ENCODE data around the gene TBRG4. TPM values are rescaled to one million over a fixed set of nuclear protein-coding genes. Genes with fewer than 3 reads are reported as not detected.

Gene TBRG4
- total and polyA plus RNA-seq, 3 donors from 2014 or later: 75.7 to 82.8 (median 82.7) TPM

GRCh38 chr7:45101748-45102147 is 9.7 kb downstream of the TBRG4 start:
- no peaks in the 10 kb centered on the region for H3K36me3 ChIP-seq (ENCODE audit: low read depth, missing control alignments)
- no peaks in the 10 kb centered on the region for H3K4me1 ChIP-seq
- no peaks in the 10 kb centered on the region for H3K27me3 ChIP-seq
- H3K27ac ChIP-seq: no peak overlapping the region
- no peaks in the 10 kb centered on the region for H3K9me3 ChIP-seq
- TF ChIP-seq POLR2A (IDR thresholded peaks at IDR 0.05): no peak
- TF ChIP-seq CTCF (IDR thresholded peaks at IDR 0.05): no peak
- 75 to 90% methylated on average over 1 to 12 of the region's 12 CpGs for WGBS, 2 donors
- H3K4me3 ChIP-seq: no peak overlapping the region
- intact Hi-C loops (cut with DNase I; ENCODE audit: low total_unique reads): loop anchor here (10.0 kb wide), 1 partner anchor 117 kb away; no protein-coding TSS in a partner anchor
- no peak for DNase-seq

DNA sequence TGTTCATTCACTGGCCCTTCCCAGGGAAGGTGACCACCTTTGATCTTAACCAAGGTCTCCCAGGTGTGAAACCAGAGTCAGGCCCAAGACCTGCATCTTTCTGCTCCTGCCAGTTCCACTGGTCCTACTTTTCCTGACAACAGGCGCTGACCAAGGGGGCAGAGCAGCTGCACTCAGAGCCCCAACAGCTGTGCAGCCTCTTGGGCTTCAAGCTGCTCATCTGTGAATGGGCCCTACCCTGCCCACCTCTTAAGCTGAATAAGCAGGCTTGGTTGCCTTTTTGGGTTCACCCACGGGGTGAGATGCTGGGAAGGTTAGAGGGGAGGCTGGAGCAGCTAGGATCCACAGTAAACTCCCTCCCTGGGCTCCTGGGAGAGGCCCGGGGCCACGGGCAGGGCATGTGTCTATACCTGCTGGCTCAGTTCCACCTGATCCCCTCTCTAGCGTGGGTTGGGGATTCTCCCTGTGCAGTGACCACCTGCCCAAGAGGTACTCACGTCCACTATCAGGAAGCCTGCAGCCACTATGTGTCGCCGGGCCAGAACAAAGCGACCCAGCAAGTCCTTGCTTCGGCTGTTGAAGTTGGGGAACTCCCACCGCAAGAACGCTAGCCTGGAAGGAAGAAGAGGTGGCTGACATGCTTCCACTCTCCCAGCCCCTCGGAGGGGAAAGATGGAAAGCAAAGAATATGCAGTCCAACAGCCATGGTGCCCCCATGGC is 10.6 kb downstream of the TBRG4 start:
- H3K4me1 ChIP-seq: no peaks in the 10 kb centered on the region
- no peaks in the 10 kb centered on the region for H3K27me3 ChIP-seq
- DNase-seq: no peak
- no peak overlapping the region for H3K27ac ChIP-seq
- no peaks in the 10 kb centered on the region for H3K9me3 ChIP-seq
- intact Hi-C loops (cut with DNase I; ENCODE audit: low total_unique reads): loop anchor here (10.0 kb wide), 1 partner anchor 116 kb away; no protein-coding TSS in a partner anchor
- WGBS, 2 donors: 80 to 99% methylated on average over 9 to 13 of the region's 13 CpGs
- TF ChIP-seq CTCF (IDR thresholded peaks at IDR 0.05) (no peak), POLR2A (IDR thresholded peaks at IDR 0.05) (no peak)
- no peaks in the 10 kb centered on the region for H3K36me3 ChIP-seq (ENCODE audit: low read depth, missing control alignments)
- H3K4me3 ChIP-seq: no peak overlapping the region

DNA sequence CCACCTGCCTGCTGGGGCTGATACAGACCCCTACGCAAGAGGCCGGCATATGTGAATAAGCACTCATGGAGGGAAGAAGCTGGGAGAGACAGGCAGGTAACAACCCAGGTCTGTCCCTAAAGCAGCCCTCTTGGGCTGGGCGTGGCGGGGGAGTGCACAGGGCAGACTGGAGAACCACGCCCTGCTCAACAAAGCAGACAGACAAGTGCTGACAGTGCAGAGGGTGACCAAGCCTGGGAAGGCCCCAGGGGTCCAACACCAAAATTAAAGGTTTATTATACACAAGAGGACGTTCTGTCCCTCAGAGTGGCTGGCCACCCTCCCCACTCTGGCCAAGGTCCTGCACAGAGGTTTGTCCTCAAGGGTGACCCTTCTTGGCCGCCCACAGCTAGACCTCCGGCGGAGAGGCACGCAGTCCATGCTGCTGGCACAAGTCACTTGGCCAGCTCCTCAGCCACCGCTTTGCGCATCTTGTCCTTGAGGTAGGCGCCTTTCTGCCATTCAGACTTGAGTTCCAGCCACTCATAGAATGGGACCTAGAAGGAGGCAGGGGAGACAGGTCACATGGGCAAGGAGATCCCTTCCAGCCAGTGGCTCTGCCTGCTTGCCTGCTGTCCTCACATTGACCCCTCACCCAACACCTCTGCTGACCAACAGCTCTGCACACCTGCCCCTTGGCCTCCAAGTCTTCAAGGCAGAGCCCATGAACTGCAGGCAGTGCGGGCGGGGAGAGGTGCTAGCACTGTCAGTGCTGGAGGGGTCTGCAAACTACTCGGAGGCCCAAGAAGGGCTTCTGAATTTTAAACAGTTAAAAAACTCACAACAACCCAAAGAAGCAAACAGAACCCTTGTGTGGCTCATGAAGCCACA is 11.4 kb downstream of the TBRG4 start:
- TF ChIP-seq POLR2A (IDR thresholded peaks at IDR 0.05): no peak
- TF ChIP-seq CTCF (IDR thresholded peaks at IDR 0.05): no peak
- Histone ChIP-seq H3K9me3 (no peaks in the 10 kb centered on the region), H3K36me3 (ENCODE audit: low read depth, missing control alignments) (no peaks in the 10 kb centered on the region), H3K4me3 (no peak overlapping the region), H3K27me3 (no peaks in the 10 kb centered on the region), H3K27ac (no peak overlapping the region), H3K4me1 (no peaks in the 10 kb centered on the region)
- intact Hi-C loops (cut with DNase I; ENCODE audit: low total_unique reads): loop anchor here (10.0 kb wide), 1 partner anchor 115 kb away; no protein-coding TSS in a partner anchor
- DNase-seq: no peak
- WGBS, 2 donors: 77 to 90% methylated on average over 6 to 16 of the region's 16 CpGs

- 87% methylated on average over 10 of the region's 10 CpGs for WGBS, 2 donors
- intact Hi-C loops (cut with DNase I; ENCODE audit: low total_unique reads): no loop called here
- Histone ChIP-seq H3K36me3 (ENCODE audit: low read depth, missing control alignments) (no peaks in the 10 kb centered on the region), H3K4me3 (no peak overlapping the region), H3K9me3 (no peaks in the 10 kb centered on the region), H3K4me1 (no peaks in the 10 kb centered on the region), H3K27me3 (no peaks in the 10 kb centered on the region), H3K27ac (no peak overlapping the region)
- TF ChIP-seq CTCF (IDR thresholded peaks at IDR 0.05) (no peak), POLR2A (IDR thresholded peaks at IDR 0.05) (no peak)
- DNase-seq: no peak
Observed at GRCh38 chr7:45098983-45099839, 12.3 kb downstream of the TBRG4 start.
